Gastroesophageal sphincter (tissue), 4 donors: Measurements from ENCODE around the gene NKD1. TPM values are rescaled to one million over a fixed set of nuclear protein-coding genes. Genes with fewer than 3 reads are reported as not detected.

Experiments used
- ATAC-seq: fragments of 150-250 bp; one replicate; pipeline ENCODE4 v1.9.1; 2016; ENCODE audit warnings: mild to moderate bottlenecking, moderate library complexity
- H3K27ac ChIP-seq, 4 donors: fragments of 200-600 bp; sonication (generic) in 3 of 4; 1 replicate in 3 of 4; 2 replicates in 1 of 4; pipeline ENCODE4 v1.5.1; 2016 to 2019
- H3K27me3 ChIP-seq: fragments of 200-600 bp; sonication (generic); one replicate; pipeline ENCODE4 v1.5.1; 2019
- H3K36me3 ChIP-seq, 2 donors: fragments of 200-600 bp; sonication (generic); one replicate each; pipeline ENCODE4 v1.5.1; 2019; ENCODE audit warnings: control low read depth in 1 of 2
- H3K4me1 ChIP-seq, 3 donors: fragments of 200-600 bp; sonication (generic); 1 replicate in 2 of 3; 2 replicates in 1 of 3; pipeline ENCODE4 v1.5.1; 2016 to 2019; ENCODE audit warnings: control low read depth in 2 of 3
- H3K4me3 ChIP-seq, 2 donors: fragments of 200-600 bp; sonication (generic); one replicate each; pipeline ENCODE4 v1.5.1; 2019; ENCODE audit warnings: mild to moderate bottlenecking in 1 of 2, moderate library complexity in 1 of 2
- H3K9me3 ChIP-seq, 3 donors: fragments of 200-600 bp; sonication (generic); one replicate each; pipeline ENCODE4 v1.5.1; 2017 to 2019; ENCODE audit warnings: control low read depth in 2 of 3
- CTCF ChIP-seq, 4 experiments: fragments of 200-600 bp in 2 of 4; fragments of 450-650 bp in 2 of 4; sonication (generic) in 1 of 4; IDR thresholded peaks; one replicate each; pipeline ENCODE4 v1.5.1; 2017 to 2019; ENCODE audit warnings: antibody characterized with exemption in 4 of 4, mild to moderate bottlenecking in 2 of 4, moderate library complexity in 2 of 4
- EP300 ChIP-seq: sonication (generic); formaldehyde crosslinking; IDR thresholded peaks from one replicate; pipeline ENCODE4 v1.6.1; 2017; ENCODE audit warnings: antibody characterized with exemption, mild to moderate bottlenecking
- POLR2A ChIP-seq, 2 donors: fragments of 450-650 bp; IDR thresholded peaks; one replicate each; pipeline ENCODE4 v1.6.1; 2017; ENCODE audit warnings: antibody characterized with exemption in 2 of 2, mild to moderate bottlenecking in 2 of 2, moderate library complexity in 1 of 2
- POLR2AphosphoS5 ChIP-seq: sonication (generic); formaldehyde crosslinking; IDR thresholded peaks from one replicate; pipeline ENCODE4 v1.6.1; 2017; ENCODE audit warnings: antibody characterized with exemption
- WGBS, 2 donors: methylation state at CpG; one replicate each; pipeline ENCODE4 v1.1.5; 2018; ENCODE audit warnings: low coverage in 1 of 2; 5-methylcytosine and 5-hydroxymethylcytosine counted together
- total RNA-seq, 4 donors: library from RNA; depleted of rRNA; stranded (reverse); fragments of >200 nt; gene quantifications; one replicate each; pipeline ENCODE4 v1.1.0, GENCODE V29; 2016

The NKD1 gene
- total RNA-seq, 4 donors from 2014 or later = 27.7 to 69.2 (median 48.7) TPM

GRCh38 chr16:50616386-50616785, 68.2 kb downstream of the NKD1 start:
- no peaks in the 10 kb centered on the region for H3K27me3 ChIP-seq
- H3K9me3 ChIP-seq = no peaks in the 10 kb centered on the region
- H3K36me3 ChIP-seq = no peaks in the 10 kb centered on the region
- no peak overlapping the region for H3K4me3 ChIP-seq
- H3K4me1 ChIP-seq = peaks cover 14 to 95% (median 31%) of the 10 kb centered on the region in 3 donors
- peak overlapping the region in 3 of 4 donors; percentile 89 to 96 (median 91) for H3K27ac ChIP-seq
- ATAC-seq = no peak
- no peak for TF ChIP-seq EP300
- no peak for TF ChIP-seq CTCF (IDR thresholded peaks at IDR 0.05)
- TF ChIP-seq POLR2A (IDR thresholded peaks at IDR 0.05) = no peak
- WGBS, 2 donors = 54 to 76% methylated on average over 2 to 4 of the region's 6 CpGs

GRCh38 chr16:50616883-50617645, 68.9 kb downstream of the NKD1 start:
- TF ChIP-seq CTCF (IDR thresholded peaks at IDR 0.05) (no peak), EP300 (no peak), POLR2AphosphoS5 (no peak), POLR2A (IDR thresholded peaks at IDR 0.05) (no peak)
- peaks cover 14 to 95% (median 30%) of the 10 kb centered on the region in 3 donors for H3K4me1 ChIP-seq
- 37 to 38% methylated on average over 4 to 5 of the region's 11 CpGs for WGBS, 2 donors
- no peaks in the 10 kb centered on the region for H3K9me3 ChIP-seq
- no peak for ATAC-seq
- H3K27ac ChIP-seq = peak overlapping the region in 3 of 4 donors; percentile 89 to 96 (median 91)
- H3K4me3 ChIP-seq = no peak overlapping the region
- no peaks in the 10 kb centered on the region for H3K36me3 ChIP-seq
- no peaks in the 10 kb centered on the region for H3K27me3 ChIP-seq

GRCh38 chr16:50617646-50618184, 69.5 kb downstream of the NKD1 start:
- 83 to 87% methylated on average over 2 of the region's 2 CpGs for WGBS, 2 donors
- Histone ChIP-seq H3K9me3 (no peaks in the 10 kb centered on the region), H3K4me1 (peaks cover 14 to 89% (median 30%) of the 10 kb centered on the region in 3 donors), H3K4me3 (no peak overlapping the region), H3K27ac (peak overlapping the region in 3 of 4 donors; percentile 89 to 96 (median 91)), H3K36me3 (no peaks in the 10 kb centered on the region), H3K27me3 (no peaks in the 10 kb centered on the region)
- TF ChIP-seq POLR2A (IDR thresholded peaks at IDR 0.05) = no peak
- TF ChIP-seq EP300 = no peak
- no peak for TF ChIP-seq CTCF (IDR thresholded peaks at IDR 0.05)
- TF ChIP-seq POLR2AphosphoS5 = no peak
- ATAC-seq = no peak

- Histone ChIP-seq H3K27ac (no peak overlapping the region), H3K4me1 (peaks cover 10 to 82% (median 27%) of the 10 kb centered on the region in 3 donors)
Observed at GRCh38 chr16:50618238-50618918, 70.2 kb downstream of the NKD1 start.

More at GRCh38 chr16:50618238-50618918, 70.2 kb downstream of the NKD1 start:
- no peak overlapping the region for H3K4me3 ChIP-seq
- TF ChIP-seq CTCF (IDR thresholded peaks at IDR 0.05) = no peak
- TF ChIP-seq POLR2AphosphoS5 = no peak
- no peak for TF ChIP-seq POLR2A (IDR thresholded peaks at IDR 0.05)
- TF ChIP-seq EP300 = no peak
- H3K36me3 ChIP-seq = peaks cover 0 to 6% of the 10 kb centered on the region in 2 donors
- 100% methylated on average over 1 of the region's 12 CpGs; no CpG with 5 or more reads in 1 of the 2 donors for WGBS, 2 donors
- H3K27me3 ChIP-seq = no peaks in the 10 kb centered on the region
- no peak for ATAC-seq
- no peaks in the 10 kb centered on the region for H3K9me3 ChIP-seq
